ENCODE results near the gene H1-8.

Gene H1-8

GRCh38 chr3:129575997-129576384 is 33.0 kb downstream of the H1-8 start:
- no peak for DNase-seq

GRCh38 chr3:129576514-129577352 is 33.8 kb downstream of the H1-8 start:
- no peak for DNase-seq

- DNase-seq = no peak
These were observed 34.4 kb downstream of the H1-8 start for GRCh38 chr3:129577366-129577765.

- no peak for DNase-seq
These were observed 35.2 kb downstream of the H1-8 start for GRCh38 chr3:129577925-129578786.

- no peak for DNase-seq
These were observed 37.0 kb downstream of the H1-8 start for GRCh38 chr3:129579991-129580390.

GRCh38 chr3:129581623-129582022 is 38.6 kb downstream of the H1-8 start:
- no peak for DNase-seq

GRCh38 chr3:129582799-129583198 is 39.8 kb downstream of the H1-8 start:
- no peak for DNase-seq

- DNase-seq = no peak
These were observed 40.3 kb downstream of the H1-8 start for GRCh38 chr3:129583289-129583688.

GRCh38 chr3:129584631-129585030 is 41.7 kb downstream of the H1-8 start:
- no peak for DNase-seq

GRCh38 chr3:129585949-129586657 is 43.1 kb downstream of the H1-8 start:
- DNase-seq = no peak

- DNase-seq = no peak
These were observed 43.9 kb downstream of the H1-8 start for GRCh38 chr3:129586746-129587430.

- no peak for DNase-seq
These were observed 44.7 kb downstream of the H1-8 start for GRCh38 chr3:129587566-129588210.

- DNase-seq = no peak
These were observed 47.2 kb downstream of the H1-8 start for GRCh38 chr3:129590215-129590614.

- no peak for DNase-seq
These were observed 49.0 kb downstream of the H1-8 start for GRCh38 chr3:129591932-129592331.

- DNase-seq = no peak
These were observed 49.6 kb downstream of the H1-8 start for GRCh38 chr3:129592381-129593131.

- no peak for DNase-seq
These were observed 50.2 kb downstream of the H1-8 start for GRCh38 chr3:129593230-129593594.

- DNase-seq = no peak
These were observed 50.8 kb downstream of the H1-8 start for GRCh38 chr3:129593595-129594339.

GRCh38 chr3:129594409-129594808 is 51.4 kb downstream of the H1-8 start:
- DNase-seq = no peak

- no peak for DNase-seq
These were observed 52.0 kb downstream of the H1-8 start for GRCh38 chr3:129594907-129595390.

GRCh38 chr3:129595544-129596193 is 52.7 kb downstream of the H1-8 start:
- no peak for DNase-seq

Measured in SW 1271 (cell line).